GM23338 (cell line): ENCODE measurements around the gene MYO18A. TPM values are rescaled to one million over a fixed set of nuclear protein-coding genes. Genes with fewer than 3 reads are reported as not detected.

Source experiments
- ATAC-seq: fragments of 200-7000 bp; cut with Tn5 transposase; 3 replicates; pipeline ENCODE4 v1.9.1; 2020
- DNase-seq: peaks from one replicate; pipeline ENCODE4 v3.0.0-alpha.2; 2015; ENCODE audit warnings: low spot score
- H2AFZ ChIP-seq: fragments of 200-600 bp; sonication (generic); 2 replicates; pipeline ENCODE4 v1.8.0; 2016; ENCODE audit warnings: antibody characterized with exemption, mild to moderate bottlenecking, moderate library complexity
- H3F3A ChIP-seq: fragments of 200-600 bp; sonication (generic); replicated peaks from 2 replicates; pipeline ENCODE4 v1.8.0; 2017; ENCODE audit warnings: antibody characterized with exemption, mixed run types, low read depth
- H3K27ac ChIP-seq: fragments of 200-600 bp; sonication (generic); 2 replicates; pipeline ENCODE4 v1.6.1; 2016; ENCODE audit warnings: low read depth
- H3K27me3 ChIP-seq: fragments of 200-600 bp; sonication (generic); 2 replicates; pipeline ENCODE4 v1.8.0; 2016; ENCODE audit warnings: mild to moderate bottlenecking, mixed run types, moderate library complexity; ENCODE audit not compliant: insufficient read depth
- H3K36me3 ChIP-seq: fragments of 200-600 bp; sonication (generic); 2 replicates; pipeline ENCODE4 v1.8.0; 2016; ENCODE audit warnings: mild to moderate bottlenecking; ENCODE audit not compliant: insufficient read depth
- H3K4me1 ChIP-seq: fragments of 200-600 bp; sonication (generic); 2 replicates; pipeline ENCODE4 v1.8.0; 2016; ENCODE audit warnings: mild to moderate bottlenecking, moderate library complexity; ENCODE audit not compliant: insufficient read depth
- H3K4me2 ChIP-seq: fragments of 200-600 bp; sonication (generic); 2 replicates; pipeline ENCODE4 v1.7.1; 2017; ENCODE audit warnings: mixed run types
- H3K4me3 ChIP-seq: fragments of 200-600 bp; sonication (generic); 2 replicates; pipeline ENCODE4 v1.6.1; 2016; ENCODE audit warnings: mixed run types
- H3K79me2 ChIP-seq: fragments of 200-600 bp; sonication (generic); replicated peaks from 2 replicates; pipeline ENCODE4 v1.8.0; 2017; ENCODE audit warnings: mild to moderate bottlenecking; ENCODE audit not compliant: insufficient read depth
- H3K9me2 ChIP-seq: fragments of 200-600 bp; sonication (generic); 2 replicates; pipeline ENCODE4 v1.8.0; 2017; ENCODE audit not compliant: insufficient read depth
- H4K20me1 ChIP-seq: fragments of 200-600 bp; sonication (generic); replicated peaks from 2 replicates; pipeline ENCODE4 v1.8.0; 2017; ENCODE audit warnings: mild to moderate bottlenecking; ENCODE audit not compliant: insufficient read depth
- H3K27ac Mint-ChIP-seq: 2 replicates; pipeline ENCODE4 v1.8.0; 2020; ENCODE audit warnings: inconsistent platforms, mild to moderate bottlenecking, moderate library complexity, mixed read lengths
- H3K27me3 Mint-ChIP-seq: 3 replicates; pipeline ENCODE4 v1.8.0; 2022; ENCODE audit warnings: low read depth, mild to moderate bottlenecking, moderate library complexity, mixed read lengths, inconsistent platforms; ENCODE audit not compliant: insufficient read depth, poor library complexity
- H3K36me3 Mint-ChIP-seq: 3 replicates; pipeline ENCODE4 v1.8.0; 2021; ENCODE audit warnings: low read depth, mild to moderate bottlenecking, inconsistent platforms, moderate library complexity, mixed read lengths
- H3K4me1 Mint-ChIP-seq: 3 replicates; pipeline ENCODE4 v1.8.0; 2020; ENCODE audit warnings: mild to moderate bottlenecking, inconsistent platforms, mixed read lengths
- H3K4me3 Mint-ChIP-seq: 3 replicates; pipeline ENCODE4 v1.8.0; 2021; ENCODE audit warnings: moderate library complexity, mild to moderate bottlenecking, inconsistent platforms, mixed read lengths
- H3K9me3 Mint-ChIP-seq: 3 replicates; pipeline ENCODE4 v1.8.0; 2020; ENCODE audit warnings: moderate library complexity, mild to moderate bottlenecking, inconsistent platforms, mixed read lengths
- CREB1 ChIP-seq: fragments of 250-450 bp; sonication (Bioruptor Pico); IDR thresholded peaks from 2 replicates; pipeline ENCODE4 v1.5.0; 2020; ENCODE audit warnings: low read depth, mild to moderate bottlenecking, moderate library complexity
- ETS1 ChIP-seq: IDR thresholded peaks from 2 replicates; pipeline ENCODE4 v1.6.1; 2016; ENCODE audit warnings: antibody characterized with exemption
- EZH2 ChIP-seq: fragments of 200-600 bp; sonication (generic); IDR thresholded peaks from one replicate; pipeline ENCODE4 v1.8.0; 2017; ENCODE audit warnings: antibody characterized with exemption, mild to moderate bottlenecking, low read depth; ENCODE audit not compliant: unreplicated experiment
- EZH2phosphoT487 ChIP-seq: fragments of 200-600 bp; sonication (generic); IDR thresholded peaks from one replicate; pipeline ENCODE4 v1.8.1; 2018; ENCODE audit warnings: antibody characterized with exemption; ENCODE audit not compliant: unreplicated experiment
- NANOG ChIP-seq: IDR thresholded peaks from 2 replicates; pipeline ENCODE4 v1.6.1; 2016; ENCODE audit warnings: antibody characterized with exemption, borderline replicate concordance
- POLR2AphosphoS5 ChIP-seq: IDR thresholded peaks from 2 replicates; pipeline ENCODE4 v1.6.1; 2016; ENCODE audit warnings: antibody characterized with exemption, low read depth
- REST ChIP-seq: IDR thresholded peaks from one replicate; pipeline ENCODE4 v1.6.1; 2018; ENCODE audit warnings: antibody characterized with exemption; ENCODE audit not compliant: unreplicated experiment
- STAT1 ChIP-seq: IDR thresholded peaks from one replicate; pipeline ENCODE4 v1.6.1; 2016; ENCODE audit warnings: antibody characterized with exemption; ENCODE audit not compliant: unreplicated experiment
- ZNF114 ChIP-seq: fragments of 250-450 bp; sonication (Bioruptor Pico); IDR thresholded peaks from 2 replicates; pipeline ENCODE4 v1.5.0; 2020; ENCODE audit warnings: mild to moderate bottlenecking, moderate library complexity
- ZNF331 ChIP-seq: fragments of 250-450 bp; sonication (Bioruptor Pico); IDR thresholded peaks from 2 replicates; pipeline ENCODE4 v1.5.0; 2020; ENCODE audit warnings: low read depth, mild to moderate bottlenecking, moderate library complexity
- polyA plus RNA-seq: library from polyadenylated mRNA; unstranded; fragments of >200 nt; fragmentation: Nextera tagmentation; extraction: Ambion mirVana; gene quantifications from 2 replicates; pipeline ENCODE4 v1.2.1, GENCODE V29; 2016
- total RNA-seq: library from RNA; depleted of rRNA; stranded (reverse); fragments of >200 nt; shearing (Covaris generic); gene quantifications from 2 replicates; pipeline ENCODE4 v1.2.3, GENCODE V29; 2014
- TF ChIP-seq, protein P1 (sequence below): fragments of 250-450 bp; sonication (Bioruptor Pico); IDR thresholded peaks from 2 replicates; pipeline ENCODE4 v1.5.0; 2020; ENCODE audit warnings: mild to moderate bottlenecking, moderate library complexity
- TF ChIP-seq, protein P2 (sequence below), 2 experiments: fragments of 200-600 bp in 1 of 2; sonication (generic) in 1 of 2; conservative IDR thresholded peaks; 2 replicates each; pipeline versions ENCODE4 v1.5.1 to v1.6.1; 2016 to 2017; ENCODE audit warnings: antibody characterized with exemption in 2 of 2, low read depth in 2 of 2, mild to moderate bottlenecking in 2 of 2, moderate library complexity in 1 of 2

Gene MYO18A
- total and polyA plus RNA-seq, 2 experiments from 2014 or later: 18.3 to 37.5 TPM

DNA sequence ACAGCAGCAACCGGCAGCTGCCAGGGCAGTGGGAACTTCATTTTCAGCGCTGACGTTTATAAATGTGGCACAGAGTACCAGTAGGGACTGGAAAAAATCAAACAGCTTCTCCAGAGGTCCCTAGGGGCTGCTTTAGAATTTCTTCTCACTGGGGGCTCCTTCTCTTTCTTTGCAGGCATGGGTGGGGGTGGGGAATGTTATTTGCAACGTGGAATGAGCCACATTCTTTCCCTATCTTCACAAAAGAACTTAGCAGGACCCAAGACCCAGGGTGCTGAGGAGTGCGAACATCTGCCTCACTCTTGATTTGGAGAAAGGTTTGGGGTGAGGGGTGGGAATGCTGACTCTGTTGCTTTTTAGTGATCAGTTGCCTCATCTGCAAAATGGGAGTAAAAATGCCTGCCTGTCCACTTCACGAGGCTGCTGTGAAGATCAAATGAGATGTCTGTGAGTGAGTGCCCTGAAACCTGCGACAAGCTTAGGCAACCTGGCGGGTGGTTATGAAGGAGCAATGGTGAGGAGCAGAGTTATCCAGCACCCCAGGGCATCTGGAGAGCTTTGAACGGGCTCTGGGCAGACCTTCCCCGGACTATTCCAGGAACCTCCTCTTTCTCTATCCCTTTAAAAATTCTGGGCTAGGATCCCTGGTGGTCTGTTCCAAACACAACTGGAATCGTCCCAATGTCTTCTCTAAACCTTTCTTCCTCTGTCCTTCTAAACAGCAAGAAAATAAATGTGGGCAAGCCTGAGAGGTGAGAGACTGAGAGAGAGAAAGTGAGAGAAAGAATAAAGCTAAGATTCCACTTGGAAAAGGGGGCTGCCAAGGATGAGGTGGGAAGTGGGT is 148.0 kb downstream of the MYO18A start (continued):
- TF ChIP-seq, protein P1, sequence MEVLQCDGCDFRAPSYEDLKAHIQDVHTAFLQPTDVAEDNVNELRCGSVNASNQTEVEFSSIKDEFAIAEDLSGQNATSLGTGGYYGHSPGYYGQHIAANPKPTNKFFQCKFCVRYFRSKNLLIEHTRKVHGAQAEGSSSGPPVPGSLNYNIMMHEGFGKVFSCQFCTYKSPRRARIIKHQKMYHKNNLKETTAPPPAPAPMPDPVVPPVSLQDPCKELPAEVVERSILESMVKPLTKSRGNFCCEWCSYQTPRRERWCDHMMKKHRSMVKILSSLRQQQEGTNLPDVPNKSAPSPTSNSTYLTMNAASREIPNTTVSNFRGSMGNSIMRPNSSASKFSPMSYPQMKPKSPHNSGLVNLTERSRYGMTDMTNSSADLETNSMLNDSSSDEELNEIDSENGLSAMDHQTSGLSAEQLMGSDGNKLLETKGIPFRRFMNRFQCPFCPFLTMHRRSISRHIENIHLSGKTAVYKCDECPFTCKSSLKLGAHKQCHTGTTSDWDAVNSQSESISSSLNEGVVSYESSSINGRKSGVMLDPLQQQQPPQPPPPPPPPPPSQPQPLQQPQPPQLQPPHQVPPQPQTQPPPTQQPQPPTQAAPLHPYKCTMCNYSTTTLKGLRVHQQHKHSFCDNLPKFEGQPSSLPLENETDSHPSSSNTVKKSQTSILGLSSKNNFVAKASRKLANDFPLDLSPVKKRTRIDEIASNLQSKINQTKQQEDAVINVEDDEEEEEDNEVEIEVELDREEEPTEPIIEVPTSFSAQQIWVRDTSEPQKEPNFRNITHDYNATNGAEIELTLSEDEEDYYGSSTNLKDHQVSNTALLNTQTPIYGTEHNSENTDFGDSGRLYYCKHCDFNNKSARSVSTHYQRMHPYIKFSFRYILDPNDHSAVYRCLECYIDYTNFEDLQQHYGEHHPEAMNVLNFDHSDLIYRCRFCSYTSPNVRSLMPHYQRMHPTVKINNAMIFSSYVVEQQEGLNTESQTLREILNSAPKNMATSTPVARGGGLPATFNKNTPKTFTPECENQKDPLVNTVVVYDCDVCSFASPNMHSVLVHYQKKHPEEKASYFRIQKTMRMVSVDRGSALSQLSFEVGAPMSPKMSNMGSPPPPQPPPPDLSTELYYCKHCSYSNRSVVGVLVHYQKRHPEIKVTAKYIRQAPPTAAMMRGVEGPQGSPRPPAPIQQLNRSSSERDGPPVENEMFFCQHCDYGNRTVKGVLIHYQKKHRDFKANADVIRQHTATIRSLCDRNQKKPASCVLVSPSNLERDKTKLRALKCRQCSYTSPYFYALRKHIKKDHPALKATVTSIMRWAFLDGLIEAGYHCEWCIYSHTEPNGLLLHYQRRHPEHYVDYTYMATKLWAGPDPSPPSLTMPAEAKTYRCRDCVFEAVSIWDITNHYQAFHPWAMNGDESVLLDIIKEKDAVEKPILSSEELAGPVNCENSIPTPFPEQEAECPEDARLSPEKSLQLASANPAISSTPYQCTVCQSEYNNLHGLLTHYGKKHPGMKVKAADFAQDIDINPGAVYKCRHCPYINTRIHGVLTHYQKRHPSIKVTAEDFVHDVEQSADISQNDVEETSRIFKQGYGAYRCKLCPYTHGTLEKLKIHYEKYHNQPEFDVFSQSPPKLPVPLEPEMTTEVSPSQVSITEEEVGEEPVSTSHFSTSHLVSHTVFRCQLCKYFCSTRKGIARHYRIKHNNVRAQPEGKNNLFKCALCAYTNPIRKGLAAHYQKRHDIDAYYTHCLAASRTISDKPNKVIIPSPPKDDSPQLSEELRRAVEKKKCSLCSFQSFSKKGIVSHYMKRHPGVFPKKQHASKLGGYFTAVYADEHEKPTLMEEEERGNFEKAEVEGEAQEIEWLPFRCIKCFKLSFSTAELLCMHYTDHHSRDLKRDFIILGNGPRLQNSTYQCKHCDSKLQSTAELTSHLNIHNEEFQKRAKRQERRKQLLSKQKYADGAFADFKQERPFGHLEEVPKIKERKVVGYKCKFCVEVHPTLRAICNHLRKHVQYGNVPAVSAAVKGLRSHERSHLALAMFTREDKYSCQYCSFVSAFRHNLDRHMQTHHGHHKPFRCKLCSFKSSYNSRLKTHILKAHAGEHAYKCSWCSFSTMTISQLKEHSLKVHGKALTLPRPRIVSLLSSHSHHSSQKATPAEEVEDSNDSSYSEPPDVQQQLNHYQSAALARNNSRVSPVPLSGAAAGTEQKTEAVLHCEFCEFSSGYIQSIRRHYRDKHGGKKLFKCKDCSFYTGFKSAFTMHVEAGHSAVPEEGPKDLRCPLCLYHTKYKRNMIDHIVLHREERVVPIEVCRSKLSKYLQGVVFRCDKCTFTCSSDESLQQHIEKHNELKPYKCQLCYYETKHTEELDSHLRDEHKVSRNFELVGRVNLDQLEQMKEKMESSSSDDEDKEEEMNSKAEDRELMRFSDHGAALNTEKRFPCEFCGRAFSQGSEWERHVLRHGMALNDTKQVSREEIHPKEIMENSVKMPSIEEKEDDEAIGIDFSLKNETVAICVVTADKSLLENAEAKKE: peak; percentile 57
- no peak for TF ChIP-seq EZH2

- 0 out of 2 replicates have a peak, but pooled peaks cover 6% of the 10 kb centered on the region for H3F3A ChIP-seq
- peaks cover 40% of the 10 kb centered on the region for H3K4me1 ChIP-seq
- no peaks in the 10 kb centered on the region for H3K36me3 ChIP-seq
- DNase-seq (no peak), ATAC-seq (no peak)
- H3K27me3 ChIP-seq: no peaks in the 10 kb centered on the region
- H3K4me2 ChIP-seq: peak overlapping the region; percentile 59
- Mint-ChIP-seq H3K36me3 (peaks cover 21% of the 10 kb centered on the region), H3K27ac (peak overlapping the region; percentile 43), H3K27me3 (peaks cover 31% of the 10 kb centered on the region), H3K4me1 (peaks cover 46% of the 10 kb centered on the region), H3K4me3 (no peak overlapping the region), H3K9me3 (peaks cover 22% of the 10 kb centered on the region)
- H3K4me3 ChIP-seq: peak overlapping the region; percentile 27; the same call in 1 of the 2 replicates
- no peak overlapping the region for H2AFZ ChIP-seq
- H3K79me2 ChIP-seq: no peaks in the 10 kb centered on the region
- peaks cover 4% of the 10 kb centered on the region; the same call in 1 of the 2 replicates for H3K9me2 ChIP-seq
- no peak for TF ChIP-seq ZNF331 (CRISPR knock-in tag)
- no peak for TF ChIP-seq REST
- no peak for TF ChIP-seq ETS1
- no peak for TF ChIP-seq NANOG
- no peak for TF ChIP-seq STAT1
- TF ChIP-seq, protein P2, sequence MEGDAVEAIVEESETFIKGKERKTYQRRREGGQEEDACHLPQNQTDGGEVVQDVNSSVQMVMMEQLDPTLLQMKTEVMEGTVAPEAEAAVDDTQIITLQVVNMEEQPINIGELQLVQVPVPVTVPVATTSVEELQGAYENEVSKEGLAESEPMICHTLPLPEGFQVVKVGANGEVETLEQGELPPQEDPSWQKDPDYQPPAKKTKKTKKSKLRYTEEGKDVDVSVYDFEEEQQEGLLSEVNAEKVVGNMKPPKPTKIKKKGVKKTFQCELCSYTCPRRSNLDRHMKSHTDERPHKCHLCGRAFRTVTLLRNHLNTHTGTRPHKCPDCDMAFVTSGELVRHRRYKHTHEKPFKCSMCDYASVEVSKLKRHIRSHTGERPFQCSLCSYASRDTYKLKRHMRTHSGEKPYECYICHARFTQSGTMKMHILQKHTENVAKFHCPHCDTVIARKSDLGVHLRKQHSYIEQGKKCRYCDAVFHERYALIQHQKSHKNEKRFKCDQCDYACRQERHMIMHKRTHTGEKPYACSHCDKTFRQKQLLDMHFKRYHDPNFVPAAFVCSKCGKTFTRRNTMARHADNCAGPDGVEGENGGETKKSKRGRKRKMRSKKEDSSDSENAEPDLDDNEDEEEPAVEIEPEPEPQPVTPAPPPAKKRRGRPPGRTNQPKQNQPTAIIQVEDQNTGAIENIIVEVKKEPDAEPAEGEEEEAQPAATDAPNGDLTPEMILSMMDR (conservative IDR thresholded peaks at IDR 0.05; ENCODE audit: low read depth in 2 of 2): no peak
- no peak for TF ChIP-seq POLR2AphosphoS5
- no peak for TF ChIP-seq EZH2
- no peak for TF ChIP-seq EZH2phosphoT487
- TF ChIP-seq ZNF114 (CRISPR knock-in tag): no peak
- no peak for TF ChIP-seq CREB1 (CRISPR knock-in tag)
- H3K27ac ChIP-seq: peak overlapping the region; percentile 93
- H4K20me1 ChIP-seq: no peaks in the 10 kb centered on the region
Observed at GRCh38 chr17:29031488-29031887, 148.7 kb downstream of the MYO18A start.
